Activated CD4-positive, alpha-beta memory T cell treated with anti-CD3 and anti-CD28 coated beads, Interleukin-2, amount 10 ng/mL, durations not matched to agents 7 days and 5 days (primary cell): ENCODE measurements around the gene SASH1. TPM values are rescaled to one million over a fixed set of nuclear protein-coding genes. Genes with fewer than 3 reads are reported as not detected.
A peak's percentile ranks its signal among the peaks of the same experiment; 100 is the strongest.

Source experiments
- CTCF ChIA-PET: fragments of 350-600 bp; sonication (Branson Sonifier 250); formaldehyde crosslinking; loops from one replicate; lab custom pipeline; 2021; ENCODE audit warnings: antibody characterized with exemption, inconsistent platforms; lab: Charles Lee
- POLR2A ChIA-PET: fragments of 350-600 bp; sonication (Branson Sonifier 250); formaldehyde crosslinking; loops from one replicate; lab custom pipeline; 2021; ENCODE audit warnings: antibody characterized with exemption; lab: Charles Lee
- DNase-seq: peaks from one replicate; pipeline ENCODE4 v3.0.0-alpha.2; 2020
- H3K27ac Mint-ChIP-seq: one replicate; pipeline ENCODE4 v1.8.0; 2021; ENCODE audit warnings: mild to moderate bottlenecking, mixed read lengths
- H3K27me3 Mint-ChIP-seq: one replicate; pipeline ENCODE4 v1.8.0; 2021; ENCODE audit warnings: mixed read lengths
- H3K36me3 Mint-ChIP-seq: one replicate; pipeline ENCODE4 v1.8.0; 2021; ENCODE audit warnings: low read depth, mixed read lengths
- H3K4me1 Mint-ChIP-seq: one replicate; pipeline ENCODE4 v1.8.0; 2021; ENCODE audit warnings: mixed read lengths
- H3K4me3 Mint-ChIP-seq: one replicate; pipeline ENCODE4 v1.8.0; 2021; ENCODE audit warnings: mild to moderate bottlenecking, mixed read lengths
- H3K9me3 Mint-ChIP-seq: one replicate; pipeline ENCODE4 v1.8.0; 2021; ENCODE audit warnings: mixed read lengths
- total RNA-seq, 2 experiments: library from RNA; stranded (reverse); gene quantifications; one replicate each; pipeline ENCODE4 v1.2.3, GENCODE V29; 2021

Gene SASH1
- total RNA-seq: under 1 TPM; 0.75 to 0.98 TPM

DNA sequence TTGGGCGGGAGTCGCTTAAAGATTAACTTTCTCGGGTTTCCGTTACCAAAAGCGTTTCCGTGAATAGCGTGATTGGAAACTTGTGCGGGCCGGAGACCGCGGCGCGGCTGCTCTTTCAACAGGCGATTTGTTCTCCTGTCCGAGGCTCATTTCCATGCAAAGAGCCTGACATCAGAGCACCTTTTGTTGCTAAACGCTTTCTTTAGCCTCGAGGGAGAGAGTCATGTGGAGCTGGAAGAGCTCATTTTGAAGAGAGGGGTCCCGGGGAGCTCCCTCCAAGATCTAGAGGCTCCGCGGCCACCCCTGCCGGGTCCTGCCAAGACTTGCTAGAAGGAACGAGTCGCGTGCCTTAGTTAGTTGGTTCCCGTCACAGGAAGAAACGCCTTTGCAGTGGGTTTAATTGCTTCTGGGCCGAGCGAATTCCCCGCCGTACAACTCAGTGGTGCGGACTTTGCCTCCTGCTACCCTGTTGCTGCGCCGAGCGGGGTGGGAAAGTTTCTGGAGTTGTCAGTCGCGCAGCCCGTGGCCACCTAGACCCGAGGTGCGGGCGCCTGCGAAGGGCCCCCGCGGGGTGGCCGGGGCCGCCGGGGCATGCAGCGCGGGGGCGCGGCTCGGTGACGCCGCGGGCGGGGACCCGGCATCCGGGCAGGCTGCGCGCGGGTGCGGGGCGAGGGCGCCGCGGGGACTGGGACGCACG, at the start of gene SASH1:
SASH1 (plus strand) TSS at position 489 of the 697 bp plus-strand sequence. CDS start 230 bp downstream, outside the sequence.
- CTCF ChIA-PET: interaction anchor here (0.6 kb wide), 1 partner anchor 1153 kb away, joined by 3 read pairs; no protein-coding TSS in a partner anchor
- H3K27ac Mint-ChIP-seq: no peak within 1 kb of the TSS
- peak; percentile 28 for DNase-seq

DNA sequence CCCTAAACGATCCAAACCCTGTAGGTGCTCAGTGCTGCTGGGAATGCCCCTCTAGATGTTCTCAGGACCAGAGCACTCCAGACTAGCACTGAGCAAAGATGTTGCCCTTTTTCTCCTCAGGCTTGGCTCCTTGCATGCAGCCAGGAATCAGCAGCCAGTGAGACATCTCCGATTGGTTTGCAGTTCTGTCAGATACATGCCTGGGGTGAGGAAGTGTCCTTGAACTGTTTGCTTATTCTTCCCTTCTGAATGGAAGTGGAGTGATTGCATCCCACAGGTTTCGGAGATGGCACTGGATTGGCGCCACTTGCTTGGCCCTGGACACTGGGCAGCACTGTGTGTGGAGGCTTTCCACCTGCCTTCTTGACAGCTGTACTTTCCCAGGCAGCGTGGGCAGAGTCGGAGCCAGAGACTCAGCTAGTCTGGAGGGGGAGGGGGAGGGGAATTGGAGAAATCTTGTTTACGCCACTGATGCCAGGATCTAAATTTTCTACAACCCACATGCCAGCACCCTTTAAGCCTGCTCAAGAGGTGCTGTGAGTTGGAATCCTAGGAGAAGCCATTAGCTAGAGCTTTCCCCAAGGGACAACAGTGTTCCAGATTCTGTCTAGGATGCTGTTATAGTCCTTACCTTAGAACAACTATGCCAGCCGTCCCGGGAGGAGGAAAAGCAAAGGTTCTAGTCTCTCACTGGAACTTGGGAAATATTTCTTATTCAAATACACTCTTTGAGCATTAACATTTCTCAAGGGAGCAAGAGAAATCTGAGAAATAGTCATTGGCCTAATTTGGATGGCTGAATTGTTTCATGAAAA, 49.2 kb upstream of the SASH1 start:
- Mint-ChIP-seq H3K27me3 (peaks cover 9% of the 10 kb centered on the region), H3K9me3 (no peaks in the 10 kb centered on the region), H3K27ac (no peak overlapping the region), H3K36me3 (no peaks in the 10 kb centered on the region), H3K4me1 (no peaks in the 10 kb centered on the region), H3K4me3 (no peak overlapping the region)
- ChIA-PET CTCF (no interaction called here), POLR2A (no interaction called here)
- DNase-seq: no peak

More for the DNA sequence above, at the start of gene SASH1:
- POLR2A ChIA-PET: no interaction called here
- no peaks in the 10 kb centered on the region for H3K36me3 Mint-ChIP-seq
- H3K4me3 Mint-ChIP-seq: peak within 1 kb of the TSS; percentile 72
- no peaks in the 10 kb centered on the region for H3K9me3 Mint-ChIP-seq
- peaks cover 15% of the 10 kb centered on the region for H3K4me1 Mint-ChIP-seq
- peaks cover 52% of the 10 kb centered on the region for H3K27me3 Mint-ChIP-seq

- ChIA-PET CTCF (no interaction called here), POLR2A (no interaction called here)
- Mint-ChIP-seq H3K9me3 (no peaks in the 10 kb centered on the region), H3K36me3 (no peaks in the 10 kb centered on the region), H3K4me3 (no peak overlapping the region), H3K27me3 (peaks cover 8% of the 10 kb centered on the region), H3K4me1 (no peaks in the 10 kb centered on the region), H3K27ac (no peak overlapping the region)
- no peak for DNase-seq
Measured at GRCh38 chr6:148294059-148294458, 48.6 kb upstream of the SASH1 start.

- no peak overlapping the region for H3K4me3 Mint-ChIP-seq
- no peaks in the 10 kb centered on the region for H3K9me3 Mint-ChIP-seq
- DNase-seq: no peak
- no peak overlapping the region for H3K27ac Mint-ChIP-seq
- H3K27me3 Mint-ChIP-seq: peaks cover 8% of the 10 kb centered on the region
- no peaks in the 10 kb centered on the region for H3K36me3 Mint-ChIP-seq
- ChIA-PET CTCF (no interaction called here), POLR2A (no interaction called here)
- no peaks in the 10 kb centered on the region for H3K4me1 Mint-ChIP-seq
Measured at GRCh38 chr6:148295261-148295887, 47.3 kb upstream of the SASH1 start.

DNA sequence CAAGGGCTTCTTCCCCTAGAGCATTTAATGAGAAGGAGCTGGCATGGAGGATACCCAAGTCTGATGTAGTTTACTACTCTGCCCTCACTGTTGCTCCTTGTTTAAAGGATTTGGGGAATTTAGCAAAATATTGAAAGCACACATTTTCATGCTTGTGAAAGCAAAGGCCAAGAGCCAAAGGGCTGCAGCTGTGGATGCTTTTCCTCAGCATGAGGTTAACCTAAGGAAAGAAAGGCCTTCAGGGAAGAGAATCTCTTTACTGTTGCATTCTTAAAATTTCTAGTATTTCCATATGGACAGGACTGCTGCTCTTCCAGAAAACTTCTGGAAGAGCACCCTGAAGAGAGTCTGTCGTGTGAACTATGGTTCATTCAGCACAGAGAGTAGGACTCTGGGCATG, 45.9 kb upstream of the SASH1 start:
- H3K27me3 Mint-ChIP-seq: peaks cover 8% of the 10 kb centered on the region
- POLR2A ChIA-PET: no interaction called here
- no peaks in the 10 kb centered on the region for H3K36me3 Mint-ChIP-seq

GRCh38 chr6:148298683-148299082, 44.0 kb upstream of the SASH1 start:
- H3K36me3 Mint-ChIP-seq: no peaks in the 10 kb centered on the region
- no peak overlapping the region for H3K4me3 Mint-ChIP-seq
- no peak overlapping the region for H3K27ac Mint-ChIP-seq
- CTCF ChIA-PET: no interaction called here
- peaks cover 6% of the 10 kb centered on the region for H3K27me3 Mint-ChIP-seq
- POLR2A ChIA-PET: no interaction called here
- no peaks in the 10 kb centered on the region for H3K4me1 Mint-ChIP-seq
- no peak for DNase-seq
- H3K9me3 Mint-ChIP-seq: no peaks in the 10 kb centered on the region

More for the DNA sequence above, 45.9 kb upstream of the SASH1 start:
- H3K4me3 Mint-ChIP-seq: no peak overlapping the region
- no peak for DNase-seq
- H3K4me1 Mint-ChIP-seq: no peaks in the 10 kb centered on the region
- CTCF ChIA-PET: no interaction called here
- H3K27ac Mint-ChIP-seq: no peak overlapping the region
- no peaks in the 10 kb centered on the region for H3K9me3 Mint-ChIP-seq

DNA sequence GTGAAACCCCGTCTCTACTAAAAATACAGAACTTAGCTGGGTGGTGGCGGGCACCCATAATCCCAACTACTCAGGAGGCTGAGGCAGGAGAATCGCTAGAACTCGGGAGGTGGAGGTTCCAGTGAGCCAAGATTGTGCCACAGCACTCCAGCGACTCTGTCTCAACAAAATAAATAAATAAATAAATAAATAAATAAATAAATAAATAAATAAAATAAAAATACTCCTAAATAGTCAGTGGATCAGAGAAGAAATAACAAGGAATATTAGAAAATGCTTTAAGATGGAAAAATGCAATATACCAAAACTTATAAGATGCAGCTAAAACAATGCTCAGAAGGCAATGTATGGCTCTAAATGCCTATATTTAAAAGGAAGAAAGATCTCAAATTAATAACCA, 39.0 kb upstream of the SASH1 start:
- Mint-ChIP-seq H3K9me3 (no peaks in the 10 kb centered on the region), H3K4me3 (no peak overlapping the region), H3K27ac (no peak overlapping the region), H3K4me1 (no peaks in the 10 kb centered on the region), H3K36me3 (no peaks in the 10 kb centered on the region), H3K27me3 (no peaks in the 10 kb centered on the region)
- POLR2A ChIA-PET: no interaction called here
- CTCF ChIA-PET: no interaction called here
- no peak for DNase-seq

GRCh38 chr6:148304976-148305375, 37.7 kb upstream of the SASH1 start:
- H3K9me3 Mint-ChIP-seq: no peaks in the 10 kb centered on the region
- H3K4me1 Mint-ChIP-seq: no peaks in the 10 kb centered on the region
- ChIA-PET CTCF (no interaction called here), POLR2A (no interaction called here)
- H3K4me3 Mint-ChIP-seq: no peak overlapping the region
- no peaks in the 10 kb centered on the region for H3K27me3 Mint-ChIP-seq
- DNase-seq: no peak
- H3K36me3 Mint-ChIP-seq: no peaks in the 10 kb centered on the region
- no peak overlapping the region for H3K27ac Mint-ChIP-seq

DNA sequence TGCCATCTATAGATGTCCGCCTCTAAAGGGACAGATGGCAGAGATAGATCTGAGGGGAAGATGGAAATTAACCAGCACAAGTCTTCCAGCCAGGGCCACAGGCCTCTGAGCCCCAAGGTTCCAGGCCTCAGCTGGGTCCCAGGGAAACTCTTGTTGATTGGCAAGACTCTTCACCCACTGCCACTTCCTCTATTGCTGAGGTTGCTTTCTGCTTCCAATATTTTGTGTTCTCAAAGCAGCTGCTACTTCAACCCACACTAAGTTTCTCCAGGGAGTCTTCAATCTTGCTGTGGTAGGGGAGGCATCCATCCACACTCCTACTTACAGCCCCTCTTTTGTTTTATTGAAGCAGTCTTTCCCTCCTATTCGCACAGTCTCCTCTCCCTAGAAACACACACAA, 36.4 kb upstream of the SASH1 start:
- ChIA-PET POLR2A (no interaction called here), CTCF (no interaction called here)
- Mint-ChIP-seq H3K4me3 (no peak overlapping the region), H3K36me3 (no peaks in the 10 kb centered on the region), H3K27ac (no peak overlapping the region), H3K9me3 (no peaks in the 10 kb centered on the region), H3K4me1 (no peaks in the 10 kb centered on the region), H3K27me3 (no peaks in the 10 kb centered on the region)
- DNase-seq: no peak

GRCh38 chr6:148307405-148307804, 35.2 kb upstream of the SASH1 start:
- H3K27ac Mint-ChIP-seq: no peak overlapping the region
- no peaks in the 10 kb centered on the region for H3K27me3 Mint-ChIP-seq
- ChIA-PET POLR2A (no interaction called here), CTCF (no interaction called here)
- no peaks in the 10 kb centered on the region for H3K36me3 Mint-ChIP-seq
- H3K4me3 Mint-ChIP-seq: no peak overlapping the region
- H3K4me1 Mint-ChIP-seq: no peaks in the 10 kb centered on the region
- H3K9me3 Mint-ChIP-seq: no peaks in the 10 kb centered on the region
- DNase-seq: no peak

DNA sequence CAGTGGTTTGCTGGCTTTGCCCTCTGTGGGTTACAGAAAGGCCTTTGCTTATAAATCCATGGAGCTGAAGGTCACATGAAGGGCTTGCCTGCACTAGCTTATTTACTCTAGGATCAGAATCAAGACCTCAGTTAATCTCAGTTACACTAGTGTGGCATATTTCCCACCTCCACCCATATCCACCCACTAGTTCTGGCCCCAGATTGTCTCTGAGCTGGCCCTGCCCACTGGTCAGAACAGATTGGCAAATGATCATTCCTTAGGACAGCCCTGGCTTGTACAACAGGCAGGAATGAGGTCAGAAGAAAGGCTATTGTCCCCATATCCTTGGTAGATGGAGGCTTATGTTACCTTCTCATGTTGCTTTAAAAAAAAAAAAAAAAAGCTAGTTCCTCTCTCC, 33.3 kb upstream of the SASH1 start:
- Mint-ChIP-seq H3K27me3 (peaks cover 2% of the 10 kb centered on the region), H3K9me3 (no peaks in the 10 kb centered on the region), H3K4me3 (no peak overlapping the region), H3K27ac (no peak overlapping the region), H3K36me3 (no peaks in the 10 kb centered on the region), H3K4me1 (no peaks in the 10 kb centered on the region)
- POLR2A ChIA-PET: no interaction called here
- CTCF ChIA-PET: interaction anchor here (0.7 kb wide), 1 partner anchor 129 kb away, joined by 3 read pairs; no protein-coding TSS in a partner anchor
- DNase-seq: no peak

- Mint-ChIP-seq H3K9me3 (no peaks in the 10 kb centered on the region), H3K27me3 (peaks cover 2% of the 10 kb centered on the region), H3K36me3 (no peaks in the 10 kb centered on the region), H3K4me1 (no peaks in the 10 kb centered on the region), H3K4me3 (no peak overlapping the region), H3K27ac (no peak overlapping the region)
- POLR2A ChIA-PET: no interaction called here
- DNase-seq: no peak
- CTCF ChIA-PET: no interaction called here
Measured at GRCh38 chr6:148311966-148312669, 30.5 kb upstream of the SASH1 start.

- CTCF ChIA-PET: interaction anchor here (0.6 kb wide), 1 partner anchor 9 kb away, joined by 4 read pairs; no protein-coding TSS in a partner anchor
- POLR2A ChIA-PET: no interaction called here
- no peaks in the 10 kb centered on the region for H3K36me3 Mint-ChIP-seq
- no peak overlapping the region for H3K4me3 Mint-ChIP-seq
- DNase-seq: no peak
- H3K27me3 Mint-ChIP-seq: peaks cover 2% of the 10 kb centered on the region
- H3K9me3 Mint-ChIP-seq: no peaks in the 10 kb centered on the region
- no peak overlapping the region for H3K27ac Mint-ChIP-seq
- H3K4me1 Mint-ChIP-seq: no peaks in the 10 kb centered on the region
Measured at GRCh38 chr6:148313488-148313887, 29.1 kb upstream of the SASH1 start.
